GM10248 (cell line): ENCODE data around the gene GH1.

Experiments used
- CTCF ChIA-PET: fragments of 300-600 bp; sonication (Branson Sonifier 250); formaldehyde crosslinking; extraction: SDS; loops from one replicate; lab custom pipeline; 2021; ENCODE audit warnings: antibody characterized with exemption; lab: Yijun Ruan, JAX
- POLR2A ChIA-PET: fragments of 350-650 bp; sonication (Branson Sonifier 250); formaldehyde crosslinking; extraction: SDS; loops from one replicate; lab custom pipeline; 2020; ENCODE audit warnings: antibody characterized with exemption; lab: Yijun Ruan, JAX
- DNase-seq: peaks from one replicate; pipeline ENCODE4 v3.0.0; 2012; ENCODE audit errors: extremely low spot score
- CTCF ChIP-seq: IDR thresholded peaks from 2 replicates; pipeline ENCODE4 v1.5.1; 2012; ENCODE audit warnings: mild to moderate bottlenecking, low read depth; ENCODE audit errors: extremely low read depth, missing control alignments, control extremely low read depth

Gene GH1

GRCh38 chr17:63933598-63933997, 15.0 kb upstream of the GH1 start:
- TF ChIP-seq CTCF, result no peak
- POLR2A ChIA-PET, result no interaction called here
- no peak for DNase-seq
- CTCF ChIA-PET, result interaction anchor here (0.6 to 8.6 kb wide), 8 partner anchors 10 to 96 kb away, joined by 4 to 121 read pairs (median 4); partner anchors contain the start of gene GH1

GRCh38 chr17:63932721-63933120, 14.1 kb upstream of the GH1 start:
- POLR2A ChIA-PET, result interaction anchor here (0.7 kb wide), 1 partner anchor 87 kb away, joined by 5 read pairs; no protein-coding TSS in a partner anchor
- CTCF ChIA-PET, result interaction anchor here (1.1 to 8.6 kb wide), 12 partner anchors 14 to 201 kb away, joined by 3 to 121 read pairs (median 5); partner anchors contain the start of gene GH1
- no peak for DNase-seq
- no peak for TF ChIP-seq CTCF

- ChIA-PET POLR2A (interaction anchor here (0.7 kb wide), 1 partner anchor 88 kb away, joined by 5 read pairs; no protein-coding TSS in a partner anchor), CTCF (interaction anchor here (1.1 to 8.6 kb wide), 13 partner anchors 13 to 202 kb away, joined by 3 to 121 read pairs (median 5); partner anchors contain the start of gene GH1)
- TF ChIP-seq CTCF, result no peak
- peak; percentile 92 for DNase-seq
These were observed 13.4 kb upstream of the GH1 start, which contains the start of gene CD79B for GRCh38 chr17:63931981-63932561. CD79B (minus strand) TSS chr17:63932331; CDS start chr17:63932261, 70 bp downstream.

- ChIA-PET CTCF (interaction anchor here (1.1 to 8.6 kb wide), 10 partner anchors 12 to 203 kb away, joined by 3 to 121 read pairs (median 7); partner anchors contain the start of genes CSHL1 and GH1), POLR2A (no interaction called here)
- no peak for TF ChIP-seq CTCF
- peak; percentile 84 for DNase-seq
These were observed 12.4 kb upstream of the GH1 start for GRCh38 chr17:63930951-63931575.

GRCh38 chr17:63929860-63930766, 11.5 kb upstream of the GH1 start:
- no peak for DNase-seq
- ChIA-PET POLR2A (interaction anchor here (0.5 to 0.6 kb wide), 2 partner anchors 90 to 209 kb away, joined by 3 read pairs; partner anchors contain the start of gene ICAM2), CTCF (interaction anchor here (1.0 to 8.6 kb wide), 10 partner anchors 11 to 203 kb away, joined by 3 to 121 read pairs (median 6); partner anchors contain the start of genes CSHL1, GH1 and ICAM2)
- TF ChIP-seq CTCF, result no peak
